ENCODE measurements around the gene UGDH. TPM values are rescaled to one million over a fixed set of nuclear protein-coding genes. Genes with fewer than 3 reads are reported as not detected.

The UGDH gene
- total and polyA plus RNA-seq, 2 of the 13 experiments (the other 11 are each of a cell fraction or from before 2014, with no cell fraction given) = 99.0 to 384 TPM

DNA sequence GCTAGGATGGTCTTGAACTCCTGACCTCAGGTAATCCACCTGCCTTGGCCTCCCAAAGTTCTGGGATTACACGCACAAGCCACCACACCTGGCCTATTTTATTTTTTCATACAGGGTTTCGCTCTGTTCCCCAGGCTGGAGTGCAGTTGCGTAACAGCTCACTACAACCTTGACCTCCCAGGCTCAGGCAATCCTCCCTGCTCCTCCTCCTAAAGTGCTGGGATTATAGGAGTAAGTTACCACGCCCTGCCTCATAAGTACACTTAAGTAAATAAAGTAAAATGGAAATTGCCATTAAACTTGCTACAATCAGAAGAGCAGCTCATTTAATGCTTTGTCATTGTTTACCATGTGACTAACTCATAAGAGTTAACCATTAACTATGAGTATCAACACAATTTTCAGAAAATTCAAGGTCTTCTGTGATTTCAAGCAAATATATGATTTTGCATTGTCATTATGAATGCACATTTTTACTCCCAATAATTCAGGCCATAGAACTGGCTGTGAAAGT is 12.3 kb downstream of the UGDH start (continued):
- no peak for TF ChIP-seq ZNF775 (CRISPR knock-in tag; IDR thresholded peaks at IDR 0.05; ENCODE audit: borderline replicate concordance)
- TF ChIP-seq, protein P1, sequence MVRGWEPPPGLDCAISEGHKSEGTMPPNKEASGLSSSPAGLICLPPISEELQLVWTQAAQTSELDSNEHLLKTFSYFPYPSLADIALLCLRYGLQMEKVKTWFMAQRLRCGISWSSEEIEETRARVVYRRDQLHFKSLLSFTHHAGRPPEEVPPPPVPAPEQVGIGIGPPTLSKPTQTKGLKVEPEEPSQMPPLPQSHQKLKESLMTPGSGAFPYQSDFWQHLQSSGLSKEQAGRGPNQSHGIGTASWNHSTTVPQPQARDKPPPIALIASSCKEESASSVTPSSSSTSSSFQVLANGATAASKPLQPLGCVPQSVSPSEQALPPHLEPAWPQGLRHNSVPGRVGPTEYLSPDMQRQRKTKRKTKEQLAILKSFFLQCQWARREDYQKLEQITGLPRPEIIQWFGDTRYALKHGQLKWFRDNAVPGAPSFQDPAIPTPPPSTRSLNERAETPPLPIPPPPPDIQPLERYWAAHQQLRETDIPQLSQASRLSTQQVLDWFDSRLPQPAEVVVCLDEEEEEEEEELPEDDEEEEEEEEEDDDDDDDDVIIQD (CRISPR knock-in tag; IDR thresholded peaks at IDR 0.05; ENCODE audit: low read depth) = peak; percentile 82; the same call in 1 of the 2 replicates
- peak; percentile 59 for TF ChIP-seq SKI (IDR thresholded peaks at IDR 0.05; ENCODE audit: partially characterized antibody)
- no peak for TF ChIP-seq SOX6 (IDR thresholded peaks at IDR 0.05)
- TF ChIP-seq SOX6 (CRISPR knock-in tag; IDR thresholded peaks at IDR 0.05) = peak; percentile 97
- TF ChIP-seq ZNF30 (CRISPR knock-in tag; IDR thresholded peaks at IDR 0.05) = no peak
- TF ChIP-seq, protein P2, sequence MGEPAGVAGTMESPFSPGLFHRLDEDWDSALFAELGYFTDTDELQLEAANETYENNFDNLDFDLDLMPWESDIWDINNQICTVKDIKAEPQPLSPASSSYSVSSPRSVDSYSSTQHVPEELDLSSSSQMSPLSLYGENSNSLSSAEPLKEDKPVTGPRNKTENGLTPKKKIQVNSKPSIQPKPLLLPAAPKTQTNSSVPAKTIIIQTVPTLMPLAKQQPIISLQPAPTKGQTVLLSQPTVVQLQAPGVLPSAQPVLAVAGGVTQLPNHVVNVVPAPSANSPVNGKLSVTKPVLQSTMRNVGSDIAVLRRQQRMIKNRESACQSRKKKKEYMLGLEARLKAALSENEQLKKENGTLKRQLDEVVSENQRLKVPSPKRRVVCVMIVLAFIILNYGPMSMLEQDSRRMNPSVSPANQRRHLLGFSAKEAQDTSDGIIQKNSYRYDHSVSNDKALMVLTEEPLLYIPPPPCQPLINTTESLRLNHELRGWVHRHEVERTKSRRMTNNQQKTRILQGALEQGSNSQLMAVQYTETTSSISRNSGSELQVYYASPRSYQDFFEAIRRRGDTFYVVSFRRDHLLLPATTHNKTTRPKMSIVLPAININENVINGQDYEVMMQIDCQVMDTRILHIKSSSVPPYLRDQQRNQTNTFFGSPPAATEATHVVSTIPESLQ (CRISPR knock-in tag; conservative IDR thresholded peaks at IDR 0.05) = no peak
- TF ChIP-seq ZNF296 (CRISPR knock-in tag; conservative IDR thresholded peaks at IDR 0.05) = no peak
- TF ChIP-seq SMARCE1 (IDR thresholded peaks at IDR 0.05; ENCODE audit: borderline replicate concordance) = no peak
- TF ChIP-seq SAP130 (CRISPR knock-in tag; IDR thresholded peaks at IDR 0.05; ENCODE audit: low read depth) = peak; percentile 94
- TF ChIP-seq FOSL1 (CRISPR knock-in tag; IDR thresholded peaks at IDR 0.05; ENCODE audit: borderline replicate concordance) = peak; percentile 89; the same call in 1 of the 2 replicates
- TF ChIP-seq IRF2 (CRISPR knock-in tag; IDR thresholded peaks at IDR 0.05) = peak; percentile 92
- TF ChIP-seq, protein P3, sequence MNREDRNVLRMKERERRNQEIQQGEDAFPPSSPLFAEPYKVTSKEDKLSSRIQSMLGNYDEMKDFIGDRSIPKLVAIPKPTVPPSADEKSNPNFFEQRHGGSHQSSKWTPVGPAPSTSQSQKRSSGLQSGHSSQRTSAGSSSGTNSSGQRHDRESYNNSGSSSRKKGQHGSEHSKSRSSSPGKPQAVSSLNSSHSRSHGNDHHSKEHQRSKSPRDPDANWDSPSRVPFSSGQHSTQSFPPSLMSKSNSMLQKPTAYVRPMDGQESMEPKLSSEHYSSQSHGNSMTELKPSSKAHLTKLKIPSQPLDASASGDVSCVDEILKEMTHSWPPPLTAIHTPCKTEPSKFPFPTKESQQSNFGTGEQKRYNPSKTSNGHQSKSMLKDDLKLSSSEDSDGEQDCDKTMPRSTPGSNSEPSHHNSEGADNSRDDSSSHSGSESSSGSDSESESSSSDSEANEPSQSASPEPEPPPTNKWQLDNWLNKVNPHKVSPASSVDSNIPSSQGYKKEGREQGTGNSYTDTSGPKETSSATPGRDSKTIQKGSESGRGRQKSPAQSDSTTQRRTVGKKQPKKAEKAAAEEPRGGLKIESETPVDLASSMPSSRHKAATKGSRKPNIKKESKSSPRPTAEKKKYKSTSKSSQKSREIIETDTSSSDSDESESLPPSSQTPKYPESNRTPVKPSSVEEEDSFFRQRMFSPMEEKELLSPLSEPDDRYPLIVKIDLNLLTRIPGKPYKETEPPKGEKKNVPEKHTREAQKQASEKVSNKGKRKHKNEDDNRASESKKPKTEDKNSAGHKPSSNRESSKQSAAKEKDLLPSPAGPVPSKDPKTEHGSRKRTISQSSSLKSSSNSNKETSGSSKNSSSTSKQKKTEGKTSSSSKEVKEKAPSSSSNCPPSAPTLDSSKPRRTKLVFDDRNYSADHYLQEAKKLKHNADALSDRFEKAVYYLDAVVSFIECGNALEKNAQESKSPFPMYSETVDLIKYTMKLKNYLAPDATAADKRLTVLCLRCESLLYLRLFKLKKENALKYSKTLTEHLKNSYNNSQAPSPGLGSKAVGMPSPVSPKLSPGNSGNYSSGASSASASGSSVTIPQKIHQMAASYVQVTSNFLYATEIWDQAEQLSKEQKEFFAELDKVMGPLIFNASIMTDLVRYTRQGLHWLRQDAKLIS (CRISPR knock-in tag; IDR thresholded peaks at IDR 0.05) = peak; percentile 68
- peak; percentile 87 for TF ChIP-seq FOXO1 (CRISPR knock-in tag; IDR thresholded peaks at IDR 0.05)
- TF ChIP-seq ATF7 (IDR thresholded peaks at IDR 0.05) = 0 out of 2 replicates have a peak, but pooled peaks have one; percentile 7
- no peak for TF ChIP-seq ATF7 (CRISPR knock-in tag; IDR thresholded peaks at IDR 0.05)
- no peak for TF ChIP-seq NCOA5 (CRISPR knock-in tag; IDR thresholded peaks at IDR 0.05)
- peak; percentile 77 for TF ChIP-seq CBFB (CRISPR knock-in tag; IDR thresholded peaks at IDR 0.05)
- TF ChIP-seq, protein P4, sequence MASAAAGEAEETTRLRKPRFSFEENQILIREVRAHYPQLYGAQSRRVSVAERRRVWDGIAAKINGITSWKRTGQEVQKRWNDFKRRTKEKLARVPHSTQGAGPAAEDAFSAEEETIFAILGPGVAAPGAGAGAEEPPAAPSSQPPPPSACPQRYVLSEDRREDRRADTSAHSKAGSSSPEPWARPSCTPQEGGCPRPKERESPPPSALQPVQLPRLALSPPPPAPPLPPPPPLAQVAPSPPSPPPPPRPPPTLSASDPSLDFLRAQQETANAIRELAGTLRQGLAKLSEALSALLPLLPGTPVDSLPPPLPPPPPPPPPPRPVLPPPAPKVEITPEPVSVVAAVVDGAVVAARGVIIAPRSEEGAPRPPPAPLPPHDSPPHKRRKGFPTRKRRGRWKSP (CRISPR knock-in tag; IDR thresholded peaks at IDR 0.05) = peak; percentile 51; the same call in 1 of the 2 replicates
- peak; percentile 97 for TF ChIP-seq MED13 (CRISPR knock-in tag; IDR thresholded peaks at IDR 0.05)
- TF ChIP-seq GFI1 (CRISPR knock-in tag; IDR thresholded peaks at IDR 0.05; ENCODE audit: borderline replicate concordance) = peak; percentile 97
- TF ChIP-seq ZNF383 (CRISPR knock-in tag; IDR thresholded peaks at IDR 0.05; ENCODE audit: borderline replicate concordance) = no peak
- TF ChIP-seq KDM4B (CRISPR knock-in tag; IDR thresholded peaks at IDR 0.05) = peak; percentile 86
- TF ChIP-seq EP300 (IDR thresholded peaks at IDR 0.05; ENCODE audit: low read depth in 2 of 2, low read length in 2 of 2) = peak in 1 of 2 experiments; percentile 94; a peak in 2 of 4 replicates
- peak; percentile 93 for TF ChIP-seq EP300 (CRISPR knock-in tag; IDR thresholded peaks at IDR 0.05; ENCODE audit: borderline replicate concordance)
